Endothelial cell (in vitro differentiated cells): Measurements from ENCODE around the gene MAGI1. TPM values are rescaled to one million over a fixed set of nuclear protein-coding genes. Genes with fewer than 3 reads are reported as not detected.

Source experiments
- DNase-seq: peaks from one replicate; pipeline ENCODE4 v3.0.0; 2021; ENCODE audit warnings: low spot score
- H3K27ac Mint-ChIP-seq: one replicate; pipeline ENCODE4 v1.8.0; 2021; ENCODE audit warnings: mixed read lengths, inconsistent platforms; ENCODE audit not compliant: unreplicated experiment
- H3K27me3 Mint-ChIP-seq: one replicate; pipeline ENCODE4 v1.8.0; 2021; ENCODE audit warnings: mild to moderate bottlenecking, moderate library complexity, mixed read lengths, inconsistent platforms; ENCODE audit not compliant: unreplicated experiment
- H3K36me3 Mint-ChIP-seq: one replicate; pipeline ENCODE4 v1.8.0; 2021; ENCODE audit warnings: mild to moderate bottlenecking, low read depth, mixed read lengths, inconsistent platforms; ENCODE audit not compliant: unreplicated experiment
- H3K4me1 Mint-ChIP-seq: one replicate; pipeline ENCODE4 v1.8.0; 2021; ENCODE audit warnings: mild to moderate bottlenecking, mixed read lengths, inconsistent platforms; ENCODE audit not compliant: unreplicated experiment
- H3K4me3 Mint-ChIP-seq: one replicate; pipeline ENCODE4 v1.8.0; 2021; ENCODE audit warnings: mild to moderate bottlenecking, mixed read lengths, inconsistent platforms; ENCODE audit not compliant: unreplicated experiment
- H3K9me3 Mint-ChIP-seq: one replicate; pipeline ENCODE4 v1.8.0; 2021; ENCODE audit warnings: mixed read lengths, inconsistent platforms; ENCODE audit not compliant: unreplicated experiment
- total RNA-seq: library from RNA; stranded (reverse); fragmentation: NEBNext Ultra II Directional; extraction: Animal tissue kit (Norgen Biotek cat#: 25700); gene quantifications from one replicate; pipeline ENCODE4 v1.2.1, GENCODE V29; 2021; ENCODE audit not compliant: unreplicated experiment
- TF ChIP-seq, protein P1 (sequence below): fragments of 200-600 bp; sonication (generic); IDR thresholded peaks from one replicate; pipeline ENCODE4 v1.5.0; 2021; ENCODE audit warnings: antibody characterized with exemption; ENCODE audit not compliant: unreplicated experiment

The MAGI1 gene
- total RNA-seq, 1 donor from 2014 or later, result 33.8 TPM

GRCh38 chr3:65855370-65856100, 183.2 kb downstream of the MAGI1 start:
- H3K4me1 Mint-ChIP-seq, result peaks cover 25% of the 10 kb centered on the region
- H3K4me3 Mint-ChIP-seq, result no peak overlapping the region
- no peaks in the 10 kb centered on the region for H3K9me3 Mint-ChIP-seq
- DNase-seq, result no peak
- H3K27me3 Mint-ChIP-seq, result peaks cover 2% of the 10 kb centered on the region
- no peaks in the 10 kb centered on the region for H3K36me3 Mint-ChIP-seq
- TF ChIP-seq, protein P1, sequence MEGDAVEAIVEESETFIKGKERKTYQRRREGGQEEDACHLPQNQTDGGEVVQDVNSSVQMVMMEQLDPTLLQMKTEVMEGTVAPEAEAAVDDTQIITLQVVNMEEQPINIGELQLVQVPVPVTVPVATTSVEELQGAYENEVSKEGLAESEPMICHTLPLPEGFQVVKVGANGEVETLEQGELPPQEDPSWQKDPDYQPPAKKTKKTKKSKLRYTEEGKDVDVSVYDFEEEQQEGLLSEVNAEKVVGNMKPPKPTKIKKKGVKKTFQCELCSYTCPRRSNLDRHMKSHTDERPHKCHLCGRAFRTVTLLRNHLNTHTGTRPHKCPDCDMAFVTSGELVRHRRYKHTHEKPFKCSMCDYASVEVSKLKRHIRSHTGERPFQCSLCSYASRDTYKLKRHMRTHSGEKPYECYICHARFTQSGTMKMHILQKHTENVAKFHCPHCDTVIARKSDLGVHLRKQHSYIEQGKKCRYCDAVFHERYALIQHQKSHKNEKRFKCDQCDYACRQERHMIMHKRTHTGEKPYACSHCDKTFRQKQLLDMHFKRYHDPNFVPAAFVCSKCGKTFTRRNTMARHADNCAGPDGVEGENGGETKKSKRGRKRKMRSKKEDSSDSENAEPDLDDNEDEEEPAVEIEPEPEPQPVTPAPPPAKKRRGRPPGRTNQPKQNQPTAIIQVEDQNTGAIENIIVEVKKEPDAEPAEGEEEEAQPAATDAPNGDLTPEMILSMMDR, result no peak
- no peak overlapping the region for H3K27ac Mint-ChIP-seq

- Mint-ChIP-seq H3K27me3 (peaks cover 2% of the 10 kb centered on the region), H3K4me3 (peak overlapping the region; percentile 68), H3K4me1 (peaks cover 25% of the 10 kb centered on the region), H3K9me3 (no peaks in the 10 kb centered on the region), H3K36me3 (no peaks in the 10 kb centered on the region), H3K27ac (peak overlapping the region; percentile 2)
- TF ChIP-seq, protein P1, result no peak
- no peak for DNase-seq
These were observed 184.0 kb downstream of the MAGI1 start for GRCh38 chr3:65854606-65855304.

GRCh38 chr3:65851827-65852226, 186.9 kb downstream of the MAGI1 start:
- TF ChIP-seq, protein P1, result no peak
- Mint-ChIP-seq H3K9me3 (no peaks in the 10 kb centered on the region), H3K27me3 (peaks cover 2% of the 10 kb centered on the region), H3K27ac (no peak overlapping the region), H3K4me1 (peaks cover 17% of the 10 kb centered on the region), H3K4me3 (no peak overlapping the region), H3K36me3 (no peaks in the 10 kb centered on the region)
- no peak for DNase-seq

- no peak overlapping the region for H3K4me3 Mint-ChIP-seq
- H3K36me3 Mint-ChIP-seq, result no peaks in the 10 kb centered on the region
- no peak overlapping the region for H3K27ac Mint-ChIP-seq
- no peak for DNase-seq
- TF ChIP-seq, protein P1, result no peak
- no peaks in the 10 kb centered on the region for H3K9me3 Mint-ChIP-seq
- H3K27me3 Mint-ChIP-seq, result no peaks in the 10 kb centered on the region
- peaks cover 10% of the 10 kb centered on the region for H3K4me1 Mint-ChIP-seq
These were observed 188.5 kb downstream of the MAGI1 start for GRCh38 chr3:65850261-65850660.

DNA sequence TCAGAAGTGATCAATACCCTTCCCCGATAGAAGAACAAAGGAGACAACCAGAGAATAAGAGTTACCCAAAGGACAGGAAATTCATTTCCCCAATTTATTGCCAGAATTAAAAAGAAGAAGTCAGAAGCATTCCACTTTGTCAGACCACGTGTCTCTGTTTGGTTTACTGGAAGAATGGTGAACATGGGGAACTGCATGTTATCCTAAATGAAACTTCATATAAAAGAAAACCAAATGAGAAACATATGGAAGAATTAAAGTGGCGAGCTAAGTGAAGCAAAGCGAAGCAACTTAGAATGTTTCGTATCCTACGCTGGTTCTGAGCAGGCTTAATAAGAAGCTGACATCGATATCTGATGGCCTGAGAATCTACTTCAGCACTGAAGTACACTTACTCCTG, 190.7 kb downstream of the MAGI1 start:
- Mint-ChIP-seq H3K9me3 (no peaks in the 10 kb centered on the region), H3K27ac (no peak overlapping the region), H3K36me3 (no peaks in the 10 kb centered on the region), H3K4me3 (no peak overlapping the region), H3K4me1 (no peaks in the 10 kb centered on the region), H3K27me3 (no peaks in the 10 kb centered on the region)
- DNase-seq, result no peak
- TF ChIP-seq, protein P1, result no peak
